ENCODE results near the gene IZUMO1R.

IZUMO1R gene

GRCh38 chr11:94302776-94303175 is 1.6 kb upstream of the IZUMO1R start:
- H3K27me3 ChIP-seq (ENCODE audit: low read depth, low read length): no peaks in the 10 kb centered on the region
- no peak overlapping the region for H3K27ac ChIP-seq (ENCODE audit: low read length)
- peaks cover 0 to 6% of the 10 kb centered on the region in 2 donors for H3K4me1 ChIP-seq (ENCODE audit: control insufficient read depth in 1 of 2, insufficient read depth in 2 of 2, low read length in 2 of 2)
- H3K9me3 ChIP-seq (ENCODE audit: control insufficient read depth in 1 of 2, low read length in 2 of 2): no peaks in the 10 kb centered on the region
- H3K36me3 ChIP-seq (ENCODE audit: control insufficient read depth in 1 of 2, insufficient read depth in 2 of 2, low read length in 2 of 2): no peaks in the 10 kb centered on the region
- no peak overlapping the region for H3K4me3 ChIP-seq (ENCODE audit: low read depth in 1 of 2, low read length in 2 of 2)

- Histone ChIP-seq H3K9me3 (ENCODE audit: control insufficient read depth in 1 of 2, low read length in 2 of 2) (no peaks in the 10 kb centered on the region), H3K4me3 (ENCODE audit: low read depth in 1 of 2, low read length in 2 of 2) (no peak overlapping the region), H3K4me1 (ENCODE audit: control insufficient read depth in 1 of 2, insufficient read depth in 2 of 2, low read length in 2 of 2) (peaks cover 0 to 6% of the 10 kb centered on the region in 2 donors), H3K36me3 (ENCODE audit: control insufficient read depth in 1 of 2, insufficient read depth in 2 of 2, low read length in 2 of 2) (no peaks in the 10 kb centered on the region), H3K27me3 (ENCODE audit: low read depth, low read length) (no peaks in the 10 kb centered on the region), H3K27ac (ENCODE audit: low read length) (no peak overlapping the region)
Observed at GRCh38 chr11:94305146-94305545, 766 bp downstream of the IZUMO1R start.

DNA sequence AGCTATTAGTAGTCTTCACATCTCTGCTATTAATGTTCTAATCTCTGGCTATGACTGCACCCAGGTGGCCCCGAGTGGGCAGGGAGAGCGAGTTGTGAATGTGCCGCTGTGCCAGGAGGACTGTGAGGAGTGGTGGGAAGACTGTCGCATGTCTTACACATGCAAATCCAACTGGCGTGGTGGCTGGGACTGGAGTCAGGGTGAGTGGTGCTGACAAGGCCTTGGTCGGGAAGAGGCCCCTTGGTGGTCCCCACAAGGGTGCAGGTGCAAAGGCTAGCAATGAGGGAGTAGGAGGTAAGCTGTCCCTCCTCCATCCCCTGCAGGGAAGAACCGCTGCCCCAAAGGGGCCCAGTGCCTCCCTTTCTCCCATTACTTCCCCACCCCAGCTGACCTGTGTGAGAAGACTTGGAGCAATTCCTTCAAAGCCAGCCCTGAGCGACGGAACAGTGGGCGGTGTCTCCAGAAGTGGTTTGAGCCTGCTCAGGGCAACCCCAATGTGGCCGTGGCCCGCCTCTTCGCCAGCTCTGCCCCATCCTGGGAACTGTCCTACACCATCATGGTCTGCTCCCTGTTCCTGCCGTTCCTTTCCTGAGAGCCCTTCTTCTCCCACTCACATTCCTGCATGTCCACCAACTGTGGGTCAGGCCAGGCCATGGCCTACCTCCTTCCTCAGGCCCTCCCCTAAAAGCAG is 2.9 kb downstream of the IZUMO1R start:
- no peaks in the 10 kb centered on the region for H3K9me3 ChIP-seq (ENCODE audit: control insufficient read depth in 1 of 2, low read length in 2 of 2)
- H3K36me3 ChIP-seq (ENCODE audit: control insufficient read depth in 1 of 2, insufficient read depth in 2 of 2, low read length in 2 of 2): no peaks in the 10 kb centered on the region
- no peak overlapping the region for H3K27ac ChIP-seq (ENCODE audit: low read length)
- peaks cover 0 to 10% of the 10 kb centered on the region in 2 donors for H3K4me1 ChIP-seq (ENCODE audit: control insufficient read depth in 1 of 2, insufficient read depth in 2 of 2, low read length in 2 of 2)
- H3K4me3 ChIP-seq (ENCODE audit: low read depth in 1 of 2, low read length in 2 of 2): no peak overlapping the region
- no peaks in the 10 kb centered on the region for H3K27me3 ChIP-seq (ENCODE audit: low read depth, low read length)

- Histone ChIP-seq H3K4me1 (ENCODE audit: control insufficient read depth in 1 of 2, insufficient read depth in 2 of 2, low read length in 2 of 2) (peaks cover 0 to 17% of the 10 kb centered on the region in 2 donors), H3K36me3 (ENCODE audit: control insufficient read depth in 1 of 2, insufficient read depth in 2 of 2, low read length in 2 of 2) (no peaks in the 10 kb centered on the region), H3K27me3 (ENCODE audit: low read depth, low read length) (no peaks in the 10 kb centered on the region), H3K27ac (ENCODE audit: low read length) (no peak overlapping the region), H3K9me3 (ENCODE audit: control insufficient read depth in 1 of 2, low read length in 2 of 2) (no peaks in the 10 kb centered on the region), H3K4me3 (ENCODE audit: low read depth in 1 of 2, low read length in 2 of 2) (no peak overlapping the region)
Observed at GRCh38 chr11:94308024-94308423, 3.6 kb downstream of the IZUMO1R start.

- Histone ChIP-seq H3K4me1 (ENCODE audit: control insufficient read depth in 1 of 2, insufficient read depth in 2 of 2, low read length in 2 of 2) (peaks cover 0 to 13% of the 10 kb centered on the region in 2 donors), H3K27ac (ENCODE audit: low read length) (no peak overlapping the region), H3K27me3 (ENCODE audit: low read depth, low read length) (no peaks in the 10 kb centered on the region), H3K4me3 (ENCODE audit: low read depth in 1 of 2, low read length in 2 of 2) (no peak overlapping the region), H3K9me3 (ENCODE audit: control insufficient read depth in 1 of 2, low read length in 2 of 2) (no peaks in the 10 kb centered on the region), H3K36me3 (ENCODE audit: control insufficient read depth in 1 of 2, insufficient read depth in 2 of 2, low read length in 2 of 2) (no peaks in the 10 kb centered on the region)
Observed at GRCh38 chr11:94309757-94310156, 5.4 kb downstream of the IZUMO1R start.

- Histone ChIP-seq H3K4me1 (ENCODE audit: control insufficient read depth in 1 of 2, insufficient read depth in 2 of 2, low read length in 2 of 2) (peaks cover 0 to 14% of the 10 kb centered on the region in 2 donors), H3K9me3 (ENCODE audit: control insufficient read depth in 1 of 2, low read length in 2 of 2) (no peaks in the 10 kb centered on the region), H3K4me3 (ENCODE audit: low read depth in 1 of 2, low read length in 2 of 2) (no peak overlapping the region), H3K27ac (ENCODE audit: low read length) (no peak overlapping the region), H3K36me3 (ENCODE audit: control insufficient read depth in 1 of 2, insufficient read depth in 2 of 2, low read length in 2 of 2) (no peaks in the 10 kb centered on the region), H3K27me3 (ENCODE audit: low read depth, low read length) (no peaks in the 10 kb centered on the region)
Observed at GRCh38 chr11:94310191-94310875, 6.0 kb downstream of the IZUMO1R start.

- peaks cover 0 to 19% of the 10 kb centered on the region in 2 donors for H3K4me1 ChIP-seq (ENCODE audit: control insufficient read depth in 1 of 2, insufficient read depth in 2 of 2, low read length in 2 of 2)
- H3K27me3 ChIP-seq (ENCODE audit: low read depth, low read length): no peaks in the 10 kb centered on the region
- H3K27ac ChIP-seq (ENCODE audit: low read length): no peak overlapping the region
- no peaks in the 10 kb centered on the region for H3K36me3 ChIP-seq (ENCODE audit: control insufficient read depth in 1 of 2, insufficient read depth in 2 of 2, low read length in 2 of 2)
- no peaks in the 10 kb centered on the region for H3K9me3 ChIP-seq (ENCODE audit: control insufficient read depth in 1 of 2, low read length in 2 of 2)
- H3K4me3 ChIP-seq (ENCODE audit: low read depth in 1 of 2, low read length in 2 of 2): no peak overlapping the region
Observed at GRCh38 chr11:94312339-94312738, 8.0 kb downstream of the IZUMO1R start.

DNA sequence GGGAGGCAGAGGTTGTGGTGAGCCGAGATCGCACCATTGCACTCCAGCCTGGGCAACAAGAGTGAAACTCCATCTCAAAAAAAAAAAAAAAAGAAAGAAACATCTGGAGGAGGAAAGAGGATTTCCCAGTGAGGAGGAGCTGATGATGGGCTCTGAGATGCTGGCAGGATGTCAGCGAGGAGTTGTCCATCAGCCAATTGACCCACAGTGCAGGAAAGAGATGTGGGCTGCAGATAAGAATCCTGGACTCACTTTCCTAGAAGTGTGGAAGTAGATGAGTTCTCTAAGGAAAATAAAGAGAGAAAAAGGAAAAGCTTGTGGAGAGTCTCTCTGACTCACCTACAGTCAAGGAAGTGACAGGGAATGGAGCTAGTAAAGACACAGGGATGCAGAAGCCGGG is 9.7 kb downstream of the IZUMO1R start:
- no peaks in the 10 kb centered on the region for H3K9me3 ChIP-seq (ENCODE audit: control insufficient read depth in 1 of 2, low read length in 2 of 2)
- H3K36me3 ChIP-seq (ENCODE audit: control insufficient read depth in 1 of 2, insufficient read depth in 2 of 2, low read length in 2 of 2): no peaks in the 10 kb centered on the region
- H3K27me3 ChIP-seq (ENCODE audit: low read depth, low read length): no peaks in the 10 kb centered on the region
- H3K4me1 ChIP-seq (ENCODE audit: control insufficient read depth in 1 of 2, insufficient read depth in 2 of 2, low read length in 2 of 2): peaks cover 0 to 19% of the 10 kb centered on the region in 2 donors
- H3K4me3 ChIP-seq (ENCODE audit: low read depth in 1 of 2, low read length in 2 of 2): no peak overlapping the region
- no peak overlapping the region for H3K27ac ChIP-seq (ENCODE audit: low read length)

GRCh38 chr11:94315664-94316063 is 11.3 kb downstream of the IZUMO1R start:
- Histone ChIP-seq H3K27ac (ENCODE audit: low read length) (no peak overlapping the region), H3K4me3 (ENCODE audit: low read depth in 1 of 2, low read length in 2 of 2) (no peak overlapping the region), H3K9me3 (ENCODE audit: control insufficient read depth in 1 of 2, low read length in 2 of 2) (peaks cover 0 to 4% of the 10 kb centered on the region in 2 donors), H3K27me3 (ENCODE audit: low read depth, low read length) (no peaks in the 10 kb centered on the region), H3K36me3 (ENCODE audit: control insufficient read depth in 1 of 2, insufficient read depth in 2 of 2, low read length in 2 of 2) (no peaks in the 10 kb centered on the region), H3K4me1 (ENCODE audit: control insufficient read depth in 1 of 2, insufficient read depth in 2 of 2, low read length in 2 of 2) (peaks cover 0 to 19% of the 10 kb centered on the region in 2 donors)

GRCh38 chr11:94322501-94322900 is 18.1 kb downstream of the IZUMO1R start:
- H3K4me3 ChIP-seq (ENCODE audit: low read depth in 1 of 2, low read length in 2 of 2): no peak overlapping the region
- H3K27ac ChIP-seq (ENCODE audit: low read length): no peak overlapping the region
- H3K36me3 ChIP-seq (ENCODE audit: control insufficient read depth in 1 of 2, insufficient read depth in 2 of 2, low read length in 2 of 2): no peaks in the 10 kb centered on the region
- no peaks in the 10 kb centered on the region for H3K4me1 ChIP-seq (ENCODE audit: control insufficient read depth in 1 of 2, insufficient read depth in 2 of 2, low read length in 2 of 2)
- H3K27me3 ChIP-seq (ENCODE audit: low read depth, low read length): no peaks in the 10 kb centered on the region
- peaks cover 0 to 16% of the 10 kb centered on the region in 2 donors for H3K9me3 ChIP-seq (ENCODE audit: control insufficient read depth in 1 of 2, low read length in 2 of 2)

GRCh38 chr11:94325681-94326080 is 21.3 kb downstream of the IZUMO1R start:
- Histone ChIP-seq H3K27ac (ENCODE audit: low read length) (no peak overlapping the region), H3K36me3 (ENCODE audit: control insufficient read depth in 1 of 2, insufficient read depth in 2 of 2, low read length in 2 of 2) (no peaks in the 10 kb centered on the region), H3K4me1 (ENCODE audit: control insufficient read depth in 1 of 2, insufficient read depth in 2 of 2, low read length in 2 of 2) (peaks cover 0 to 3% of the 10 kb centered on the region in 2 donors), H3K9me3 (ENCODE audit: control insufficient read depth in 1 of 2, low read length in 2 of 2) (peaks cover 0 to 12% of the 10 kb centered on the region in 2 donors), H3K27me3 (ENCODE audit: low read depth, low read length) (no peaks in the 10 kb centered on the region), H3K4me3 (ENCODE audit: low read depth in 1 of 2, low read length in 2 of 2) (no peak overlapping the region)
